BJ (cell line): ENCODE measurements around the gene FUBP1. TPM values are rescaled to one million over a fixed set of nuclear protein-coding genes. Genes with fewer than 3 reads are reported as not detected.
"Not testable (repeated sequence)": the region's sequence is repeated elsewhere in the genome, so short reads cannot be mapped to it uniquely, and the experiment has no call there.

ENCODE experiments used
- CTCF ChIA-PET: fragments of 350-600 bp; formaldehyde crosslinking; extraction: SDS; loops from one replicate; lab custom pipeline; 2021; ENCODE audit warnings: antibody characterized with exemption, inconsistent platforms; lab: Yijun Ruan, JAX
- POLR2A ChIA-PET: fragments of 300-600 bp; sonication (Branson Sonifier 250); formaldehyde crosslinking; extraction: SDS; loops from one replicate; lab custom pipeline; 2021; ENCODE audit warnings: antibody characterized with exemption; lab: Charles Lee
- DNase-seq: peaks from one replicate; pipeline ENCODE4 v3.0.0-alpha.2; 2011; ENCODE audit warnings: low read depth
- H3K27me3 ChIP-seq: 2 replicates; pipeline ENCODE4 v1.6.0; 2011; ENCODE audit warnings: low read length; ENCODE audit not compliant: control insufficient read depth, insufficient read depth
- H3K36me3 ChIP-seq: 2 replicates; pipeline ENCODE4 v1.5.1; 2011; ENCODE audit warnings: low read length; ENCODE audit not compliant: control insufficient read depth, insufficient read depth
- H3K4me3 ChIP-seq: 2 replicates; pipeline ENCODE4 v1.5.1; 2011; ENCODE audit warnings: low read depth, mild to moderate bottlenecking, control low read depth, low read length
- CTCF ChIP-seq: IDR thresholded peaks from 2 replicates; pipeline ENCODE4 v1.5.1; 2011; ENCODE audit warnings: low read depth, mild to moderate bottlenecking, control low read depth, inconsistent platforms, low read length, moderate library complexity; ENCODE audit not compliant: insufficient read depth
- polyA plus RNA-seq: library from polyadenylated mRNA; depleted of rRNA; stranded (reverse); fragments of >200 nt; gene quantifications from 2 replicates; pipeline ENCODE4 v1.2.3, GENCODE V29; 2011

FUBP1 gene
- polyA plus RNA-seq, 1 experiment: 79.0 TPM

GRCh38 chr1:77925956-77926355 is 52.9 kb downstream of the FUBP1 start:
- CTCF ChIA-PET: no interaction called here
- no peak for DNase-seq
- H3K4me3 ChIP-seq: no peak overlapping the region
- H3K27me3 ChIP-seq: no peaks in the 10 kb centered on the region
- TF ChIP-seq CTCF: no peak
- peaks cover 11% of the 10 kb centered on the region for H3K36me3 ChIP-seq
- POLR2A ChIA-PET: interaction anchor here (0.6 kb wide), 1 partner anchor 50 kb away, joined by 3 read pairs; no protein-coding TSS in a partner anchor

GRCh38 chr1:77925518-77925917 is 53.4 kb downstream of the FUBP1 start:
- Histone ChIP-seq H3K36me3 (peaks cover 11% of the 10 kb centered on the region), H3K27me3 (no peaks in the 10 kb centered on the region), H3K4me3 (no peak overlapping the region)
- POLR2A ChIA-PET: interaction anchor here (0.6 kb wide), 1 partner anchor 50 kb away, joined by 3 read pairs; no protein-coding TSS in a partner anchor
- DNase-seq: peak; percentile 71
- no peak for TF ChIP-seq CTCF
- CTCF ChIA-PET: no interaction called here

GRCh38 chr1:77918918-77919317 is 60.0 kb downstream of the FUBP1 start:
- H3K27me3 ChIP-seq, CTCF ChIA-PET, H3K4me3 ChIP-seq, POLR2A ChIA-PET, H3K36me3 ChIP-seq, DNase-seq: not testable (repeated sequence)

GRCh38 chr1:77910116-77910515 is 68.8 kb downstream of the FUBP1 start:
- ChIA-PET POLR2A (no interaction called here), CTCF (no interaction called here)
- Histone ChIP-seq H3K36me3 (no peaks in the 10 kb centered on the region), H3K4me3 (no peak overlapping the region), H3K27me3 (no peaks in the 10 kb centered on the region)
- no peak for DNase-seq
- TF ChIP-seq CTCF: no peak

DNA sequence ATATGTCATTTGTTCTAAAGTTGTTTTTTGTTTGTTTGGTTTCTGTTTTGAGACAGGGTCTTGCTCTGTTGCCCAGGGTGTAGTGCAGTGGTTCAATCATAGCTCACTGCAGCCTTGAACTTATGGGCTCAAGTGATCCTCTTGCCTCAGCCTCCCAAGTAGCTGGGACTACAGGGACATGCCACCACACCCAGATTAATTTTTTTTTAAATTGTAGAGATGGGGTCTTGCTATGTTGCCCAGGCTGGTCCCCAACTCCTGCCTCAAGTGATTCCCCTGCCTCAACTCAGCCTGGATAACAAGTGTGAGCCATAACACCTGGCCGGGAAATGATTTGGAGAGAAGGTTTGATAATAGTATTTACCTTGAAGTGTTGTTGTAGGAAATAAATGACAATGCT is 72.2 kb downstream of the FUBP1 start:
- no peak overlapping the region for H3K4me3 ChIP-seq
- H3K36me3 ChIP-seq: no peaks in the 10 kb centered on the region
- no peaks in the 10 kb centered on the region for H3K27me3 ChIP-seq
- POLR2A ChIA-PET: no interaction called here
- CTCF ChIA-PET: no interaction called here
- DNase-seq: no peak
- no peak for TF ChIP-seq CTCF

DNA sequence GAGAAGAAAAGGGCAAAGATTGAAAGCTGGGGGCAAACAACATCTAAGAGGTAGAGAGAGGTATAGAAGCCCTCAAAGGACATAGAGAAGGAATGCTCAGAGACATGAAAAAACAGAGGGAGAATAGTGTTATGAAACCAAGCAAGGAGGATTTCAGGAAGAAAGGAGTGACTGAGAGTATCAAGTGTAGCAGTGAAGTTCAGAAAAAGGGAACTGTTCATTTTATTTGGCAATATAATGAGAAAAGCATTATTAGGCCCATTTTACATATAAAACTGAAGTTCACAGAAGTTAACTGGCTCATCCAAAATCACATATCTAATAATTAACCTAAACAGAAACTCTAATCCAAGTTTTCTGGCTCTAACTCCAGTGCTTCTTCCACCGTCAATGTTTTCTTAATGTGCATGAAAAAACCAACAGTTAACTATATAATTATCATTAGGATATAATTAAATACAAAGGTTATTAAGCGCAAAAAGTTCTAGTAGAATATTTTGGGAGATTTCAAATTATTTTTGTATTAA is 72.8 kb downstream of the FUBP1 start:
- no peak for TF ChIP-seq CTCF
- Histone ChIP-seq H3K27me3 (no peaks in the 10 kb centered on the region), H3K4me3 (no peak overlapping the region), H3K36me3 (no peaks in the 10 kb centered on the region)
- DNase-seq: no peak
- POLR2A ChIA-PET: no interaction called here
- CTCF ChIA-PET: no interaction called here
